ENCODE measurements around the gene PRPF19. TPM values are rescaled to one million over a fixed set of nuclear protein-coding genes. Genes with fewer than 3 reads are reported as not detected.

The PRPF19 gene
- total and polyA plus RNA-seq, 2 donors from 2014 or later = 70.7 to 72.1 TPM

GRCh38 chr11:60927600-60927999 is 21.2 kb upstream of the PRPF19 start:
- DNase-seq (no peak), FAIRE-seq (no peak)
- no peaks in the 10 kb centered on the region for H3K27me3 ChIP-seq (ENCODE audit: control insufficient read depth, insufficient read depth, low read length)
- intact Hi-C loops (cut with DNase I) = no loop called here
- peaks cover 0 to 3% (median 0%) of the 10 kb centered on the region in 3 donors for H3K36me3 ChIP-seq (ENCODE audit: control insufficient read depth in 2 of 3, insufficient read depth in 3 of 3, low read length in 3 of 3)
- H3K27ac ChIP-seq (ENCODE audit: low read depth in 2 of 2, low read length in 2 of 2) = no peak overlapping the region
- no peak overlapping the region for H3K4me3 ChIP-seq (ENCODE audit: low read length in 3 of 3)
- peaks cover 0 to 10% (median 0%) of the 10 kb centered on the region in 3 donors for H3K4me1 ChIP-seq (ENCODE audit: control insufficient read depth in 2 of 3, insufficient read depth in 2 of 3, low read depth in 1 of 3, low read length in 3 of 3)
- no peak for TF ChIP-seq CTCF (IDR thresholded peaks at IDR 0.05; ENCODE audit: borderline replicate concordance, extremely low read depth, insufficient read depth)
- H3K9ac ChIP-seq (ENCODE audit: low read length in 3 of 3) = no peak overlapping the region
- H3K9me3 ChIP-seq (ENCODE audit: control insufficient read depth in 2 of 3, insufficient read depth in 1 of 3, low read length in 3 of 3) = no peaks in the 10 kb centered on the region

GRCh38 chr11:60927061-60927592 is 20.7 kb upstream of the PRPF19 start:
- Histone ChIP-seq H3K9me3 (ENCODE audit: control insufficient read depth in 2 of 3, insufficient read depth in 1 of 3, low read length in 3 of 3) (no peaks in the 10 kb centered on the region), H3K9ac (ENCODE audit: low read length in 3 of 3) (no peak overlapping the region), H3K4me1 (ENCODE audit: control insufficient read depth in 2 of 3, insufficient read depth in 2 of 3, low read depth in 1 of 3, low read length in 3 of 3) (peaks cover 0 to 10% (median 0%) of the 10 kb centered on the region in 3 donors), H3K27ac (ENCODE audit: low read depth in 2 of 2, low read length in 2 of 2) (no peak overlapping the region), H3K36me3 (ENCODE audit: control insufficient read depth in 2 of 3, insufficient read depth in 3 of 3, low read length in 3 of 3) (peaks cover 0 to 8% (median 0%) of the 10 kb centered on the region in 3 donors), H3K4me3 (ENCODE audit: low read length in 3 of 3) (no peak overlapping the region), H3K27me3 (ENCODE audit: control insufficient read depth, insufficient read depth, low read length) (no peaks in the 10 kb centered on the region)
- DNase-seq = no peak
- no peak for TF ChIP-seq CTCF (IDR thresholded peaks at IDR 0.05; ENCODE audit: borderline replicate concordance, extremely low read depth, insufficient read depth)
- intact Hi-C loops (cut with DNase I) = no loop called here
- no peak for FAIRE-seq

- H3K4me3 ChIP-seq (ENCODE audit: low read length in 3 of 3) = no peak overlapping the region
- no peak for TF ChIP-seq CTCF (IDR thresholded peaks at IDR 0.05; ENCODE audit: borderline replicate concordance, extremely low read depth, insufficient read depth)
- H3K36me3 ChIP-seq (ENCODE audit: control insufficient read depth in 2 of 3, insufficient read depth in 3 of 3, low read length in 3 of 3) = peaks cover under 1 to 11% (median 2%) of the 10 kb centered on the region in 3 donors
- H3K27me3 ChIP-seq (ENCODE audit: control insufficient read depth, insufficient read depth, low read length) = no peaks in the 10 kb centered on the region
- H3K27ac ChIP-seq (ENCODE audit: low read depth in 2 of 2, low read length in 2 of 2) = no peak overlapping the region
- peaks cover 0 to 10% (median 0%) of the 10 kb centered on the region in 3 donors for H3K4me1 ChIP-seq (ENCODE audit: control insufficient read depth in 2 of 3, insufficient read depth in 2 of 3, low read depth in 1 of 3, low read length in 3 of 3)
- no peak overlapping the region for H3K9ac ChIP-seq (ENCODE audit: low read length in 3 of 3)
- no peak for FAIRE-seq
- DNase-seq = peak in 3 of 5 donors; percentile 39 to 48 (median 42)
- H3K9me3 ChIP-seq (ENCODE audit: control insufficient read depth in 2 of 3, insufficient read depth in 1 of 3, low read length in 3 of 3) = no peaks in the 10 kb centered on the region
- intact Hi-C loops (cut with DNase I) = no loop called here
Observed at GRCh38 chr11:60926500-60926899, 20.1 kb upstream of the PRPF19 start.

GRCh38 chr11:60925868-60926267 is 19.5 kb upstream of the PRPF19 start:
- intact Hi-C loops (cut with DNase I) = no loop called here
- H3K27me3 ChIP-seq (ENCODE audit: control insufficient read depth, insufficient read depth, low read length) = no peaks in the 10 kb centered on the region
- FAIRE-seq (no peak), DNase-seq (no peak)
- H3K27ac ChIP-seq (ENCODE audit: low read depth in 2 of 2, low read length in 2 of 2) = no peak overlapping the region
- H3K9me3 ChIP-seq (ENCODE audit: control insufficient read depth in 2 of 3, insufficient read depth in 1 of 3, low read length in 3 of 3) = no peaks in the 10 kb centered on the region
- H3K36me3 ChIP-seq (ENCODE audit: control insufficient read depth in 2 of 3, insufficient read depth in 3 of 3, low read length in 3 of 3) = peaks cover 3 to 18% (median 6%) of the 10 kb centered on the region in 3 donors
- H3K4me1 ChIP-seq (ENCODE audit: control insufficient read depth in 2 of 3, insufficient read depth in 2 of 3, low read depth in 1 of 3, low read length in 3 of 3) = peaks cover 0 to 10% (median 0%) of the 10 kb centered on the region in 3 donors
- no peak overlapping the region for H3K4me3 ChIP-seq (ENCODE audit: low read length in 3 of 3)
- TF ChIP-seq CTCF (IDR thresholded peaks at IDR 0.05; ENCODE audit: borderline replicate concordance, extremely low read depth, insufficient read depth) = peak; percentile 1
- no peak overlapping the region for H3K9ac ChIP-seq (ENCODE audit: low read length in 3 of 3)
